Tibial artery (tissue), 4 donors: ENCODE measurements around the gene PPP1R9B.

Experiments used
- DNase-seq, 2 donors: peaks; one replicate each; pipeline ENCODE4 v3.0.0-alpha.2; 2019
- H3K27ac ChIP-seq, 2 donors: fragments of 200-600 bp; sonication (generic) in 1 of 2; 1 replicate in 1 of 2; 2 replicates in 1 of 2; pipeline ENCODE4 v1.5.1; 2018 to 2019; ENCODE audit warnings: mild to moderate bottlenecking in 1 of 2
- H3K27me3 ChIP-seq, 2 donors: fragments of 200-600 bp; sonication (generic) in 1 of 2; one replicate each; pipeline versions ENCODE4 v1.5.1 to v1.6.0; 2016 to 2019
- H3K36me3 ChIP-seq, 3 donors: fragments of 200-600 bp; sonication (generic) in 2 of 3; one replicate each; pipeline ENCODE4 v1.5.1; 2016 to 2019; ENCODE audit warnings: mild to moderate bottlenecking in 2 of 3
- H3K4me1 ChIP-seq, 4 donors: fragments of 200-600 bp; sonication (generic) in 2 of 4; 1 replicate in 3 of 4; 2 replicates in 1 of 4; pipeline ENCODE4 v1.5.1; 2016 to 2019
- H3K4me3 ChIP-seq, 2 donors: fragments of 200-600 bp; sonication (generic) in 1 of 2; 1 replicate in 1 of 2; 2 replicates in 1 of 2; pipeline ENCODE4 v1.5.1; 2018 to 2019; ENCODE audit warnings: mild to moderate bottlenecking in 2 of 2
- H3K9me3 ChIP-seq, 3 donors: fragments of 200-600 bp; sonication (generic) in 1 of 3; one replicate each; pipeline ENCODE4 v1.5.1; 2016 to 2019
- CTCF ChIP-seq, 2 experiments: fragments of 200-600 bp in 1 of 2; fragments of 450-650 bp in 1 of 2; IDR thresholded peaks; one replicate each; pipeline ENCODE4 v1.5.1; 2017 to 2019; ENCODE audit warnings: antibody characterized with exemption in 2 of 2, mild to moderate bottlenecking in 1 of 2, moderate library complexity in 1 of 2
- intact Hi-C: fragments of 100-400 bp; cut with DNase I; formaldehyde crosslinking; loops from one replicate; pipeline ENCODE4 v1.15.0; 2023; ENCODE audit warnings: low total_unique reads

The PPP1R9B gene

GRCh38 chr17:50094753-50095619, 55.5 kb downstream of the PPP1R9B start, which contains the start of gene PDK2:
TSS of gene PDK2 (plus strand) at chr17:50095351. CDS start at chr17:50095436, 85 bp downstream.
- no peaks in the 10 kb centered on the region for H3K27me3 ChIP-seq
- peak; percentile 96 to 98 for DNase-seq
- peak within 1 kb of the TSS; percentile 77 to 89 for H3K4me3 ChIP-seq
- intact Hi-C loops = loop anchor here (5.0 kb wide), 2 partner anchors 102 to 202 kb away; no protein-coding TSS in a partner anchor
- TF ChIP-seq CTCF (IDR thresholded peaks at IDR 0.05) = no peak
- no peaks in the 10 kb centered on the region for H3K9me3 ChIP-seq
- H3K36me3 ChIP-seq = peaks cover 29 to 38% (median 36%) of the 10 kb centered on the region in 3 donors
- H3K4me1 ChIP-seq = peaks cover 0 to 38% (median 25%) of the 10 kb centered on the region in 4 donors
- H3K27ac ChIP-seq = peak within 1 kb of the TSS; percentile 87 to 96

DNA sequence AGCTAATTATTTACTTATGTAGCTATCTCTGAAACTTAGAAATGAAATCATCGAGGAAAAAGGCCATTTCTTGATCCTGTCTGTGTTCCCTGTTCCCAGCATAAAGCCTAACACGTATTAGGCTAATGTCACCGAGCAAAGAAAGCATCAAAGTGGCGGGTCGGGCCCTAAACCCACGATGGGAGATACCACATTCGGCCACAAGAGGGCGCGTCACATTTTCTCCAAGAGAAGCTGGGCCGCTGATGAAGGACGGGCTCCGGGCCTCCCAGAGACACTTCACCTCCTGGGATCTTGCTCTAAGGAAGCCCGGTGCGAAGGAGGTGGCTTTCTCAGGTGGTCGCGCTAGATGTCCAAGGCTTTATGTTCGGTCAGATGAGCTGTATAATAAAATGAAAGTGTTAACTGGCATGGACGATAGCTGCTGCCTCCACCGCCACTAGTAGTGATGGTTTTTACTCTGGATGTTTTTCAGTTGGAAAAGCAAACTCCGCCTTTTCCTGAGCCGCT, 56.2 kb downstream of the PPP1R9B start:
- intact Hi-C loops = loop anchor here (5.0 kb wide), 1 partner anchor 203 kb away; no protein-coding TSS in a partner anchor

DNA sequence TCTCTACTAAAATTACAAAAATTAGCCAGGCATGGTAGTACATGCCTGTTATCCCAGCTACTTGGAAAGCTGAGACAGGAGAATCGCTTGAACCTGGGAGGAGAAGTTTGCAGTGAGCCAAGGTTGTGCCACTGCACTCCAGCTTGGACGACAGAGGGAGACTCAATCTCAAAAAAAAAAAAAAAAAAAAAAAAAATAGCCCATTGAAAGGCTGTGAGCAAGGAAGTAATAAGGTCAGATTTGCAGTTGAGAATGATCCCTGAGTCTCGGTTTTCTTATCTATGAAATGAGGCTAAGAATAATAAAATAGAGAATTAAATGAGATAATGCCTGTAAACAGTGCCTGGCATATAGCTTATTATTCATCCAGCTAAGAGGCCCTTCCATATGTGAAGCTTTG, 56.7 kb downstream of the PPP1R9B start:
- DNase-seq = no peak
- Histone ChIP-seq H3K36me3 (peaks cover 35 to 40% (median 36%) of the 10 kb centered on the region in 3 donors), H3K4me1 (peaks cover 0 to 30% (median 21%) of the 10 kb centered on the region in 4 donors), H3K9me3 (no peaks in the 10 kb centered on the region), H3K27me3 (no peaks in the 10 kb centered on the region), H3K27ac (peak overlapping the region; percentile 87 to 96), H3K4me3 (no peak overlapping the region)
- no peak for TF ChIP-seq CTCF (IDR thresholded peaks at IDR 0.05)
- intact Hi-C loops = loop anchor here (5.0 kb wide), 1 partner anchor 203 kb away; no protein-coding TSS in a partner anchor

More for the DNA sequence above, 56.2 kb downstream of the PPP1R9B start:
- peak overlapping the region; percentile 77 to 89 for H3K4me3 ChIP-seq
- DNase-seq = peak; percentile 91 to 96
- no peaks in the 10 kb centered on the region for H3K9me3 ChIP-seq
- H3K27ac ChIP-seq = peak overlapping the region; percentile 87 to 96
- TF ChIP-seq CTCF (IDR thresholded peaks at IDR 0.05) = peak; percentile 89 to 95
- H3K4me1 ChIP-seq = peaks cover 0 to 34% (median 22%) of the 10 kb centered on the region in 4 donors
- no peaks in the 10 kb centered on the region for H3K27me3 ChIP-seq
- peaks cover 36 to 39% (median 36%) of the 10 kb centered on the region in 3 donors for H3K36me3 ChIP-seq

GRCh38 chr17:50093246-50093645, 57.2 kb downstream of the PPP1R9B start:
- no peak for DNase-seq
- Histone ChIP-seq H3K36me3 (peaks cover 34 to 40% (median 37%) of the 10 kb centered on the region in 3 donors), H3K27me3 (no peaks in the 10 kb centered on the region), H3K9me3 (no peaks in the 10 kb centered on the region), H3K4me3 (no peak overlapping the region), H3K27ac (peak overlapping the region in 1 of 2 donors; percentile 96), H3K4me1 (peaks cover 0 to 25% (median 19%) of the 10 kb centered on the region in 4 donors)
- intact Hi-C loops = loop anchor here (5.0 kb wide), 1 partner anchor 204 kb away; no protein-coding TSS in a partner anchor
- TF ChIP-seq CTCF (IDR thresholded peaks at IDR 0.05) = no peak

GRCh38 chr17:50091918-50092285, 58.6 kb downstream of the PPP1R9B start:
- Histone ChIP-seq H3K27me3 (no peaks in the 10 kb centered on the region), H3K27ac (peak overlapping the region; percentile 1 to 30), H3K4me3 (no peak overlapping the region), H3K4me1 (peaks cover 0 to 16% (median 12%) of the 10 kb centered on the region in 4 donors), H3K36me3 (peaks cover 31 to 37% (median 33%) of the 10 kb centered on the region in 3 donors), H3K9me3 (no peaks in the 10 kb centered on the region)
- TF ChIP-seq CTCF (IDR thresholded peaks at IDR 0.05) = no peak
- no peak for DNase-seq
- intact Hi-C loops = loop anchor here (5.0 kb wide), 1 partner anchor 205 kb away; no protein-coding TSS in a partner anchor
